Activated CD4-positive, alpha-beta T cell treated with anti-CD3 and anti-CD28 coated beads, Interleukin-2, amount 50 U/mL, for 24 hours (primary cell): Measurements from ENCODE around the gene TOR4A.

Experiments used
- DNase-seq, 2 donors: peaks; one replicate each; pipeline ENCODE4 v3.0.0-alpha.2; 2020; ENCODE audit warnings: low read depth in 1 of 2, low spot score in 1 of 2

TOR4A gene

DNA sequence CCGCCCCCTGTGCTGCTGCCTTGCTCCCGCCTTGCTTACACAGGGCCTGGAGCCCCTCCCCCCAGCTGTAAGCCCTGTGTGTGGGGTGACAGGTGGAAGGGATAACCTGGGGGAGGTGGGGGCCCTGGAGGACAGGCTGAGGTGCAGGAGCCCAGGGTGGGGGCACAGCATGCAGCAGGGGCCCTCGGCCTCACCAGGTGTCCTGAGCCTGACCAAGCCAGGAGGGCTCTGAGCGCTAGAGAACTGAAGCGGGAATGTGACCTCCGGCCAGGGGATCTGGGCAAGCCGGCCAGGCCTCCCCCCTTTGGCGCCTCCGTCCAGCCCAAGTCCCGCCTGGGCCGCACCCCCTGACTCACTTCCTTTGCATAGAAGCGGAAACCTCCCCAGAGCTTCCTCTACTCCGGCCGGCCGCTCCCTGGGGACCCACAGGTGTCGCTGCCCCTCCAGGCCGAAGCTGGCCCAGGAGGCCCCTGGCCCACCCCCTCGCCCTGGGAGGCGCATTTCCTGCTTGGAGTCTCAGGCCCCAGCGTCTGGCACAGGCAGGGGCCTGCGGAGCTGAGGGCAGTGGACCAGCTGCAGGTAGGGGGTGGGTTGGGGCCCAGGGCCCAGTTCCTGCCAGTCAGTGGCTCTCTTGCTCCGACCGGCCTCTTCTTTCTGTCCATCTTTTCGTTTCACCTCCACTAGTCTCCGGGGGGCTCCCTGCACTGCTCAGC lies at the start of gene TOR4A:
TSS of gene TOR4A (plus strand) at position 398 of the 713 bp plus-strand sequence. CDS start 964 bp downstream, outside the sequence.
- DNase-seq, result no peak

- no peak for DNase-seq
These were observed 49.5 kb upstream of the TOR4A start for GRCh38 chr9:137227853-137228505.

DNA sequence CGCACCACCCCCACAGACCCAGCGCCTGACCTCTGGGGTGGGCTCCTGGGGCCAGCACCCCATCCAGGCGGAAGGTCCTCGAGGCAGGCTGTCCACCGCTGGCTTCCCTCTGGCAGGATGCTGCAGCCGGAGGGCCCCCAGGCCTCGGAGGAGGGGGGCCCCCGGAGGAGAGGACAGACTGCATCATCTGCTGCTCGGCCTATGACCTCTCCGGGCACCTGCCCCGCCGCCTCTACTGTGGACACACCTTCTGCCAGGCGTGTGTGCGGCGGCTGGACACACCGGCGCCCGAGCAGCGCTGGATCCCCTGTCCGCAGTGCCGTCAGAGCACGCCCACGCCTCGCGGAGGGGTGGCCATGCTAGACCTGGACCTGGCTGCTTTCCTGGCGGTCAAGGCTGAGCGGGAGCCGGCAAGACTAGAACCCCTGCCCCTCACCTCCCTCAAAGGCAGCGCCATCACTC lies 49.0 kb upstream of the TOR4A start:
- DNase-seq, result no peak

DNA sequence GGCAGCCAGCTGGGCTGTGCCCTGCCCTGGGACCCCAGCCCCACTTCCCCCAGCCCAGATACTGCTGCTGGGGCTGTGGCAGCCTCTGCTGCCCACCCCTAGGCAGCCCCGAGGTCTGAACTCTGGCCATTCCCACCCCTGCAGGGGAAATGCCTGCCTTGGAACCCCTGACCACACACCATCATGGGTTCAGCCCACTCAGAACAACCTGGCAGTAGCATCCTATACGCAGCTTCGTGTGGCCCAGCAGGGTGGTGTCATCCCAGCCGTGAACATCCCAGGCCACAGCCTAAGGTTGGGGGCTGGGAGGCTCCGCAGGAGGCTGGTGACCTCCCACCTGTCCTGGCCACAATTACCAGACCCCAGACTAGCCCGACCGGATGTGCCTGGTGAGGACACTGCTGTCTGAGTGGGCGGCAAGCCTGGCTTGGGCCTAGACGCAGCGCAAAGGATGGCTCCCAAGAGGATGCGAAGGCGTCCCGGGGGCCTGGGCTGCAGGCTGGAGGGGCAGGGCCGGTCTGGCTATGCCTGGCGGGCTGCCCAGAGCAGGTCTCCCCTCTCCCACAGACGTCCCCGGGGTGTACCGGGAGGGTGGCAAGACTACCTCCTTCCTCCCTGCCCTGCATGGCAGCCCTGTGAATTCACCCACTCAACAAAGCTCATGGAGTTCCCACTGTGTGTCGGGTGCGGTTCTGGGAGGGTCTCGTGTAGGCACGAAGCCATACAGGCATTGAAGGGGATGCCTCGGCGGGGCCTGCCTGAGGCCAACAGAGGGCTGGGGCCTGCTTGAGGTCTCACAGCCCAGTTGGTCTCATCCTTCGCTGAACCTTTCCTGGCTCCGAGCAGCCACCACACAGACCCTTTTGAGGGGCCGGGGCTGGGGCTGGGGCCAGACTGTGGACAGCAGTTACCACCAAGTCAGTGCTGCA lies 48.3 kb upstream of the TOR4A start:
- no peak for DNase-seq

GRCh38 chr9:137229903-137230704 lies 47.4 kb upstream of the TOR4A start:
- no peak for DNase-seq

- no peak for DNase-seq
These were observed 46.7 kb upstream of the TOR4A start, which contains the start of gene SLC34A3 for GRCh38 chr9:137230705-137231371. TSS of gene SLC34A3 (plus strand) at chr9:137230901. CDS start at chr9:137231703, 802 bp downstream.

DNA sequence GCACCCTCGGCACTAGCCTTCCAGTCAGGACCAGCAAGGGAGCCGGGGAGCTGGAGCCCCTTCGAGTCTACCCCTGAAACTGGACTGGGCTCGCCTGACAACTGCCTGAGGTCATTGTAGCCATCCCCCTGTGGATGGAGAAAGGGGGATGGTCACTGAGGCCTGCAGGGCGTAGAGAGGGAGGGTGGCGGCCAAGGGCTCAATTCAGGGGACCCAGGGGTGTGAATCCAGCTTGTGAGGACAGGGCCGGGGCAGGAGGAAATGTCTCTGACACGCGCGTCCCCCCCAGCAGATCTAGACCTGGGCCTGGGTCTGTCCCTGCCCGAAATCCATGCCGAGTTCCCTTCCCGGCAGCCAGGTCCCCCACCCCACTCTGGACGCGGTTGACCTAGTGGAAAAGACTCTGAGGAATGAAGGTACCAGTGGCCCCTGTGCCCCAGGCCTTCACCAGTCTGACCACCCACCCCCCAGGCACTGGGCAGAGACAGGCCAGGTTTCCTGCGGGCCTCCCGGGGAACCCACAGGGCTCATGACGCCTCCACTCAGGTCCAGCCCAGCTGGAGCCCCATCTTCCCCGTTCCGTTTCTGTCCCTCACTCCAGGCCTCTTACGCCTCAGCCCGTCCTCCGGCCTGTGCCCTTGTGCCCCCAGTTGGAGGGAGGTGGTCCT lies 46.0 kb upstream of the TOR4A start:
- DNase-seq, result no peak

GRCh38 chr9:137232101-137232500 lies 45.4 kb upstream of the TOR4A start:
- no peak for DNase-seq

GRCh38 chr9:137232510-137232909 lies 45.0 kb upstream of the TOR4A start:
- DNase-seq, result no peak

DNA sequence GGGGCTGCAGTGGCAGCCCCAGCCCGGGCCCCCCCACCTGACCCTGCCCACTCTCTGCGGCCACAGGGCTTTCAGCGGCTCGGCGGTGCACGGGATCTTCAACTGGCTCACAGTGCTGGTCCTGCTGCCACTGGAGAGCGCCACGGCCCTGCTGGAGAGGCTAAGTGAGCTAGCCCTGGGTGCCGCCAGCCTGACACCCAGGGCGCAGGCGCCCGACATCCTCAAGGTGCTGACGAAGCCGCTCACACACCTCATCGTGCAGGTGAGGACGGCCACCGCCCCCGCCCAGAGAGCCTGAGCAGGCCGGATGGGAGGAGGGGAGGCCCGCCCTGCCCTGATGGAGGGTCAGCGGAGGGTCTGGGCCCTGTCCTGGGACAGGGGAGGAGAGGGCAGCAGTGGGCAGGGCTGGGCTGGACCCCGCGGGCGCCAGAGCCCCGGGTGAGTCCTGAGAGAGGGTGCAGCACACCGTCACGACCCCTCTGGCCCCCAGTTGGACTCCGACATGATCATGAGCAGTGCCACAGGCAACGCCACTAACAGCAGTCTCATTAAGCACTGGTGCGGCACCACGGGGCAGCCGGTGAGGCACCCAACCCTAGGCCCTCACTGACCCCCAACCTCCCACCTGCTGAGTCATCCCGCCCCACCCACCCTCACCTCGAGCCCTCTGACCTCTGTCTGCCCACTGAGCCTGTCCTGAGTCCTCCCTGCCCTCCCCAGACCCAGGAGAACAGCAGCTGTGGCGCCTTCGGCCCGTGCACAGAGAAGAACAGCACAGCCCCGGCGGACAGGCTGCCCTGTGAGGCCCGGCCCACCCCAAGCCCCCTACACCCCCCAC lies 44.2 kb upstream of the TOR4A start:
- DNase-seq, result no peak

DNA sequence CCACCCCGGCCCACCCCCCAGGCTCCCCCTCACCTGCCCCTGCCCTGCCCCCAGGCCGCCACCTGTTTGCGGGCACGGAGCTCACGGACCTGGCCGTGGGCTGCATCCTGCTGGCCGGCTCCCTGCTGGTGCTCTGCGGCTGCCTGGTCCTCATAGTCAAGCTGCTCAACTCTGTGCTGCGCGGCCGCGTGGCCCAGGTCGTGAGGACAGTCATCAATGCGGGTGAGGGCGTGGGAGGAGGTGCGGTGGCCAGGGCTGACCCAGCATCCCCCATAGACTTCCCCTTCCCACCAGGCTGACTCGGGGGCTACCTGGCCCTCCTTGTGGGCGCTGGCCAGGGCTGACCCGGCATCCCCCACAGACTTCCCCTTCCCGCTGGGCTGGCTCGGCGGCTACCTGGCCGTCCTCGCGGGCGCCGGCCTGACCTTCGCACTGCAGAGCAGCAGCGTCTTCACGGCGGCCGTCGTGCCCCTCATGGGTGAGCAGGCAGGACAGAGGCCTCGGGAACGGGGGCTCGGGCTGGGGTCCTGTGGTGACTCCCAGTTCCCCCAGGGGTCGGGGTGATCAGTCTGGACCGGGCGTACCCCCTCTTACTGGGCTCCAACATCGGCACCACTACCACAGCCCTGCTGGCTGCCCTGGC lies 43.4 kb upstream of the TOR4A start:
- DNase-seq, result no peak

DNA sequence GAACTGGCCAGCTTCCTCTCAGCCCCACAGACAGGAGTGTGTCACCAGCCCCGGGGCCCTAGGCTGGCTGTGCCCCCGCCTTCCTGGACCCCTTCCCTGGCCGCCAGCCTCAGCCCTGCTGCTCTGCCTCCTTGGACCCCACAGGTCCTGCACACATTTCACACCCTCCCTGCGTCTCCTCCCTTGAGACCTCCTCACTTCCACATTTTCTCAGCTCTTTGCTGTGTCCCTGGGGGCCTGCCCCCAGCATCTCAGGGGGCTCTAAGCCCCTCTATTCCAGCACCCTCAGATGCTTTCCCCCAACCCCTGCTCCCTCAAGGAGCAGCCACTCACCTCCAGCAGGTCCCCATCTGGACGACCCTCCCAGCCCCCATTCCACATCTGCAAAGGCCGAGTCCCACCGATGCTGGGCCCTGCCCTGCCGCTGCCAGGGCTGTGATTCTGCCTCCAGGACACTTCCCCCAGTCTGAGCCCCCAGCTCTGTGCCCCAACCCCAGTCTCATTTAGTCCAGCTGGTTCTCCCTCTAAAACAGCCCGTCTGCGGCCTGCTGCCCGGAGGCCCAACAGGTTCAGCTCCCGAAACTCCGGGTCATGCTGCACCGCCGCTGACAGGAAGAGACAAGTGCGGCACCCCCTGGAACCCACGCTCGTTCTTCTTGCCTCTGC lies 42.6 kb upstream of the TOR4A start:
- no peak for DNase-seq

- no peak for DNase-seq
These were observed 41.9 kb upstream of the TOR4A start for GRCh38 chr9:137235424-137236237.

DNA sequence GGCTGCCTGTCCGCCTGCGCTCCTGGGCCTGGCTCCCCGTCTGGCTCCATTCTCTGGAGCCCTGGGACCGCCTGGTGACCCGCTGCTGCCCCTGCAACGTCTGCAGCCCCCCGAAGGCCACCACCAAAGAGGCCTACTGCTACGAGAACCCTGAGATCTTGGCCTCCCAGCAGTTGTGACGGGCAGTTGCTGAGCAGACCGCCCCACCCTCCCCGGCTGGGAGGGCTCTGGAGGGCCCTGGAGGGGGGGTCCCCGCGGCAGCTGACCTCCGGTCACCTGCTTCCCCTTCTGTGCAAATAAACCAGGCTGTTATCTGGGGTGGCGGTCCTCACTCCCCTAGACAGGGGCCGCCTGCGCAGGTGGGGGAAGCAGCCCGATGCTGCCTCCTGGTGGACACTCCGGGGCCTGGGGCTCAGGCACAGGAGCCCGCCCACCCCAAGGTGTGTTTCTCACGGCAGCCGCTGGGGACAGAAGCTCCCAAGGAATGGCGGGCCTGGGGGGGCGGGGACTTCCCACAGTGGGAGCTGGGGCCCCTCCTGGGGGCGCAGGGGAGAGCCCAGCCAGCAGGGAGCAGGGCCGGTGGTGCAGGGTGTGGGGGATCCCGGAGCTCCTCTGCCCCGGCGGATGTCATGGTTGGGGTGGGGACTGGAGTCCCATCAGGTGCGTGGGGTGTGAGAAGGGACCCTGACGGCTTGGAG lies 41.1 kb upstream of the TOR4A start:
- peak; percentile 86 to 87 for DNase-seq

- no peak for DNase-seq
These were observed 40.5 kb upstream of the TOR4A start for GRCh38 chr9:137236936-137237421.
